ENCODE measurements around the gene SOCS1.

The SOCS1 gene

GRCh38 chr16:11249233-11250061 is 6.6 kb downstream of the SOCS1 start:
- DNase-seq (ENCODE audit: low read depth in 1 of 2, low spot score in 1 of 2): no peak

- no peak for DNase-seq (ENCODE audit: low read depth in 1 of 2, low spot score in 1 of 2)
Observed at GRCh38 chr16:11248133-11248532, 7.9 kb downstream of the SOCS1 start.

GRCh38 chr16:11245988-11246387 is 10.0 kb downstream of the SOCS1 start:
- no peak for DNase-seq (ENCODE audit: low read depth in 1 of 2, low spot score in 1 of 2)

GRCh38 chr16:11245222-11245737 is 10.7 kb downstream of the SOCS1 start:
- no peak for DNase-seq (ENCODE audit: low read depth in 1 of 2, low spot score in 1 of 2)

GRCh38 chr16:11242658-11243057 is 13.3 kb downstream of the SOCS1 start:
- DNase-seq (ENCODE audit: low read depth in 1 of 2, low spot score in 1 of 2): no peak

- no peak for DNase-seq (ENCODE audit: low read depth in 1 of 2, low spot score in 1 of 2)
Observed at GRCh38 chr16:11241480-11242204, 14.4 kb downstream of the SOCS1 start.

- no peak for DNase-seq (ENCODE audit: low read depth in 1 of 2, low spot score in 1 of 2)
Observed at GRCh38 chr16:11240636-11241473, 15.1 kb downstream of the SOCS1 start.

- no peak for DNase-seq (ENCODE audit: low read depth in 1 of 2, low spot score in 1 of 2)
Observed at GRCh38 chr16:11239644-11240632, 16.1 kb downstream of the SOCS1 start.

- DNase-seq (ENCODE audit: low read depth in 1 of 2, low spot score in 1 of 2): no peak
Observed at GRCh38 chr16:11238272-11239202, 17.5 kb downstream of the SOCS1 start.

GRCh38 chr16:11236461-11237254 is 19.3 kb downstream of the SOCS1 start:
- no peak for DNase-seq (ENCODE audit: low read depth in 1 of 2, low spot score in 1 of 2)

GRCh38 chr16:11235703-11235991 is 20.4 kb downstream of the SOCS1 start:
- no peak for DNase-seq (ENCODE audit: low read depth in 1 of 2, low spot score in 1 of 2)

GRCh38 chr16:11234884-11235702 is 20.9 kb downstream of the SOCS1 start:
- DNase-seq (ENCODE audit: low read depth in 1 of 2, low spot score in 1 of 2): no peak

- peak; percentile 45 to 53 for DNase-seq (ENCODE audit: low read depth in 1 of 2, low spot score in 1 of 2)
Observed at GRCh38 chr16:11233727-11234376, 22.2 kb downstream of the SOCS1 start.

- DNase-seq (ENCODE audit: low read depth in 1 of 2, low spot score in 1 of 2): peak; percentile 71 to 80
Observed at GRCh38 chr16:11232852-11233726, 22.9 kb downstream of the SOCS1 start.

- DNase-seq (ENCODE audit: low read depth in 1 of 2, low spot score in 1 of 2): no peak
Observed at GRCh38 chr16:11232302-11232851, 23.6 kb downstream of the SOCS1 start.
